ENCODE results near the gene LMO3. TPM values are rescaled to one million over a fixed set of nuclear protein-coding genes. Genes with fewer than 3 reads are reported as not detected.

Gene LMO3
- not detected in 2 replicates for total RNA-seq (2014; rRNA removed; shearing (Covaris generic))

- no peak for DNase-seq (ENCODE audit: low read depth)
Observed at GRCh38 chr12:16606117-16606200, at the start of gene LMO3. LMO3 (minus strand) TSS chr12:16606162; CDS start chr12:16600860, 5,302 bp downstream.

DNA sequence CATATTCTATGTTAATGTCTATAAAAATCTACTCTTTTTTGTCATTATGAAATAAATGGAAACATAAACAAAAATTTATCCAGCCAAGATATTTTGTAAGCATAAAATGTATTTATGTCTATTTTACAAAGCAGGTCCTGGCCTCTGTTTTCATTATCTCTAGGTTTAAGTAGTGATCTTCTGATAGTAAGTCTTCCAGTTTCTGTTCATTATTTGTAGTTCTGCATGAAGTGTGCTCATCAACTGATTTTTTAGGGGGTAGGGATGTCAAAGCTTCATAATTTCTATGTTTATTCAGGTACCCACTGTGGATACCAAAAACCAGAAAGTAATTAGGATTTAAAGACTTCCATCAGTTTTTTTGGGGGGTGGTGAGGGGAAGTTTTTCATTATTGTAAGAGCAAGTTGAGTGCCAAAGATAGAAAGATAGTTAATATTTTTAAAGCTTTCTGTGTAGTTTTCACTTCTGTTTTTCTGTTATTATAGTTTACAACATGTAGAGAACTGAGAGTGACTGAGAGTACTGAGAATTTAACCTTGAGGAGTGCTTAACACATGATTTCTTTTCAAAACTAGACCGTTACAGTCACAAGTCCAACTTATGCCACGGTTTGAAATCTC is 30.6 kb upstream of the LMO3 start:
- no peak for DNase-seq (ENCODE audit: low read depth)

DNA sequence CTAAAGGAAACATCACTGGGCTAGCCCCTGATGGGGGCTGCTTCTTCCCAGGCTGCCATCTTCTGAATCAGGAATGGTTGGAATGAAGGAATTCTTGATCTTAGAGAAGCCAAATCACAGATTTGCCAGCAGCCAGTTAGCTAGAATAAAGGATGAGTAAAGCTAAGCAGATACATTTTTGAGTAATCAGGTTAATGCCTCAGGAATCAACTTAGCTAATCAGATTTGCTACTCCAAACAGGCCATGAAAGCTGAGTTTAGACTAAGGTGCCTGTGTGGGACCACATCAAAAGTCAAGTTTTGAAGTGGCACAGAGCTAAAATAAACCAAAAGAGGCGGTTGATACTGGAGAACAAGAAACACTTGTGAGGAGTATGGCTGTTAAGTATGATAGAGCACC is 28.8 kb upstream of the LMO3 start:
- no peak for DNase-seq (ENCODE audit: low read depth)

GRCh38 chr12:16626991-16627390 is 21.0 kb upstream of the LMO3 start:
- no peak for DNase-seq (ENCODE audit: low read depth)

DNA sequence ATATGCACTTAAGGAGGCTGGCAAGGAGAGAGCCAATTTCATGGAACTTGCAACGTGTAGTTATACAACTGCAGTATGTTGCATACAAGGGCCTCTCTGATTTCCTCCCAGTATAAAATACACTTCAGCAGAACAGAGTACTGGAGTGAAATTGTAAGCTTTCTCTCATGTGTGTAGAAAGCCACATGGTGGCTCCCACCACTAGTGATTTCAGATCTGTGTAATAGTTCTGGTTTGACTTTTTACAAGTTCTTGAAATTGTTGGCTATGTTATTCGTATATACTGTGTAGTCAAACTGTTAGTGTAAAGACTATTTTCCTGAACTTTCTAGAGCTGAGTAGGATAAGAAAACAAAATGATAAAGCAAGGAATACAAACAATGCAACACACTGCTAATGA is 16.4 kb upstream of the LMO3 start:
- no peak for DNase-seq (ENCODE audit: low read depth)

DNA sequence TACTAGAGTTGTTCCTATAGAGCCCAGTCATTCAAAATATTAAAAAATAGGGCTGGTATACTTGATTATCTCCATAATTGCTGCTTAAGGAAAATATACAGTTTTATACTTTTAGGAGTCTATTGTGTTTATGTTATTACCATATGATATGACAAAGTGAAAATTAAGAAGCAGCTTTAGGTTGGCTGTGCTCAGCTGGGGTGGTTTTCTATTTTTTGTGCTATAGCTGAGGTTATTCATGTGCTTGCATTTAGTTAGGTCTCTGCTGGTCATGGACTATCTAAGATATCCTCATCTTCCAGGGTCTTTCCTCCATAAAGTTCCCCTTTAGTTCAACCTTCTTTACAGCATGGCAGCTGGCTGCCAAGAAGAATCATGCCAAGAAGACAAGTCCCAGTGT is 13.6 kb upstream of the LMO3 start:
- no peak for DNase-seq (ENCODE audit: low read depth)

GRCh38 chr12:16618256-16618655 is 12.3 kb upstream of the LMO3 start:
- DNase-seq (ENCODE audit: low read depth) = no peak

- no peak for DNase-seq (ENCODE audit: low read depth)
Observed at GRCh38 chr12:16613199-16613598, 7.2 kb upstream of the LMO3 start.

DNA sequence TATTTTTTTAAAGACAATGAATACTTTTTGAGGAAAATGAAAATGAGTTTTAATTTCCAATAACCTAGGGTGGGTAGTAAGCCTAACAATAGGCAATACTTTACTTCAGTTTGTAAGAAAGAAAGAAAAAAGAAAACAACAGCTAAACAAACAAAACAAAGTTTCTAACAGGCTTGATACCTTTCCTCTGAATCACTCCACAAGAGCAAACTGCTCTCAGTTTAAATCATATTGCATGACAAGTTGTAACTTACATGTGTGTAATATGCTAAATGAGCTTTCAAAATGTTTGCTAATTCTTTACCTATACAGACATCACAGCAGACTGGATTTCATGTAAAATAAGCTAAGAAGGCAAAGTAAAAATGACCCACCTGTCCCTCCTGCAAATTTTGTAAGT is 6.7 kb upstream of the LMO3 start:
- no peak for DNase-seq (ENCODE audit: low read depth)

DNA sequence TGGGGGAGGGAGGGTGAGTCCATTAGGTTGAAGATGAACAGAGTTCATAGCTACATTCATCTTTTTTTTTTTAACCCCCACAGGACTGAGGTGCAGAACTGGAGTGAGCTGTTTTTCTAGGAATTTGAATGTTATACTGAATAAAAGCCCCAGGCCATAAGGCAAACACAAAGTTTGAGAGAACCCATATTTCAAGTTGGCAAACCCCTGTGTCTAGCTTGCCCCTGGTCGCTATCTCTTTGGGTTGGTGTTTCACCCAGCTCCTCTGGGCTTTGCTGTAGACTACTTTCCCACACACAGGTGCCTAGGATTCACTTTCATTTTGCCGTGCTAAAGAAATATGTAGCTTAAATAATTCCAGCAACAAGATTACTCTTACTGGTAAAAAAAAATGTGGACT is 5.2 kb upstream of the LMO3 start:
- no peak for DNase-seq (ENCODE audit: low read depth)

- no peak for DNase-seq (ENCODE audit: low read depth)
Observed at GRCh38 chr12:16610743-16611142, 4.8 kb upstream of the LMO3 start.

GRCh38 chr12:16610001-16610585 is 4.1 kb upstream of the LMO3 start:
- no peak for DNase-seq (ENCODE audit: low read depth)

- no peak for DNase-seq (ENCODE audit: low read depth)
Observed at GRCh38 chr12:16608946-16609539, 3.1 kb upstream of the LMO3 start.

DNA sequence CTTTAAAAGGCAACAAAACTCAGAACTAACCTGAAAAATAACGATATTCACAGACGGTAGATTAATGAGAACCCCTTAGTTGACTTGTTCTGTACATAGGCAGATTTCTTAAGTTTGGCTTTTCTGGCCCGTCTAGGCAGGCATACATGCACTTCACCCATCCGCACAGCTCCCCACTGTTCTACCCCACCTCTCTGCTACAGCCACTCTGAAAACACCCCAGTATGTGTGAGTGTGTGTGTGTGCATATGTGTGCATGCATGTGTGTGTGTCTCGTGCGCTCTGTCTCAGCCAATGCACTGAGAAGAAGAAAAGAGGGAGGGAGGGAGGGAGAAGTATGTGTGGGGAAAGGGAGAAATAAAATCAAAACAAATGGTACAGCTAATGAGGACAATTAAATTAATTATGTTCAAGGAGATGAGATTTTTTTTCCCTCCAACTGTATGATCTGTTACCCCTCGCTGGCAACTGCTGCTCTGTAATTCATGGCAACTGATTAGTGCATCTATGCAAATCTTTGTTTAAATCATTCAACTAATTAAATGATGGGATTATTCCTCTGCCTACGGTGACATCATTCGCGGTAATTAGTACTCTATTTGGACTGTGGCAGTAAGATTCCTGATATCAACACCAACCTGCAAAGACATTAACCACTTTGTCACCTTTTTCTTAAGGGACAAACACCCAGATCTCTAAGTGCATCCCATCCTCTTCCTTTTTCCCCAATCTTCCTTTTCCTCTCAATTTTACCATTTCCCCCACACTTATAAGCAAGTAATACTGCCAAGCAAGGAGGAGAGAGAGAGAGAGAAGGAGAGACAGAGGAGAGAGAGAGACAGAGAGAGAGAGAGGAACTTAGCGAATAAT is 2.2 kb upstream of the LMO3 start:
- DNase-seq (ENCODE audit: low read depth) = no peak

DNA sequence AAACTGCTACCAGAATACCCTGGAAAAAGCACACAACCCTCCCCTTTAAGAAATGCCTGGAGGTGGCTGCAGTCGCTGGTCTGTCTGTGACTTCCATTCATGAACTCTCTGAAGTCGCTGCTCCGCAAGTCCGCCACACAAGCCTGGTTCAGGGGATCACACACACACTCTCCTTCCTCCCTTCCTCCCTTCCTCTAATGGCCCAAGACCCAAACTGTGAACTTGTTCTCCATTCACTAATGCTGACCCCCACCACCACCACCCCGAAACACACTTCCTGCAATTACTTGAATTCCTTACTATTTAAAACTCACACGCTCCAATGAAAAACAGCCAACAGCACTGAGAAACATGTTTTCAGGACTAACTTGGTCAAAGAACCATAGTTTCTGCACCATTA is 1.0 kb upstream of the LMO3 start:
- DNase-seq (ENCODE audit: low read depth) = no peak

- no peak for DNase-seq (ENCODE audit: low read depth)
Observed at GRCh38 chr12:16606201-16606849, 363 bp upstream of the LMO3 start.

DNA sequence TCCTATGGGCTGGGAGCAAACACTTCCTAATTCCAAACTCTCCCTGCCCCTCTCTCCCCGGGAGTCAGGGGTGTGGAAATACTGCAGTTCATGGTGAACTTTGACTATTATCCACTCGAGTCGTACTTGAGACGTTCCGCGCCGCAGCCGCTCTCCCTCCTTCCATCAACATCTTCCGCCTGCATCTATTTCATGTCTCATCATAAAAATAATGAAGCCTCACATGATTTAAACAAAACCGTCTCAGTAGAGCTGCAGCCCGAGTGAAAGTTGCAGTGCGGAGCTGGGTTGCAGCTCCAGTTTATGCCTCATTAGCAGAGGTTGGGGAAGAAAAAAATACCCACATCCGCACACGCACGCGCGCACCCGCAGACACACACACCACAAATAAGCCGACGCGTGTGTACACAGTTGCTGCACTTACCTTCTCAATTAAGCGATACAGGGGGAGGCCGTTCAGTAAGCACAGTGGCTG is 283 bp downstream of the LMO3 start:
- no peak for DNase-seq (ENCODE audit: low read depth)

DNA sequence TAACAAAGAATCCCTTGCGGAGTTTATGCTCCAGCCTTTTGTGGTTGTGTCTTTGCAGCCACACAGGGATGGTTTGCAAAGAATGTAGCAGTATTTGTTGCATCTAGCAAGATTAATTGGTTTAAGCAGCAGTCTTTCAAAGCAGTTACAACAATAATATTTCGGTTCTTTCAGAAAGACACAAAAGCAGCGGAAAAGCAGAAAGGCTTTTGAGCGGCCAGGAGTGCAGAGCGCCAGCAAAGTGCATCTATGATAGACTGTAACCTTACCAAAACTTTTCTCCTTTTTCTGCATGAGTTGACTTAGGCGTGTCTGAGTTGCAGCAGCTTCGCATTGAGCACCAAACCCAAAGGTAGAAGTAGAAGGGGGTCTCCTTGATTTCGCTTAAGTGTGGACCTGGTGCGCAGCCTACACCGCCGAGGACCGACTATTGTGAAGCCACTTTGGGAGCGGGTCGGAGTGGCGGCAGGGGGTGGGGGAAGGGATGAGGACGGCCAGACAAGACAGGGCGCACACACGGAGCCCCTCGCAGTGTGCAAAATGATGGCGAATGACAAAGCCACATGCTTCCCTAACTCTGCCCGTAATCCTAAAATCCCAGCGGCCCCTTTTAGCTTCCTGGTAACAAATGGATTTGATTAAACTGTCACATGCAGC is 1.2 kb downstream of the LMO3 start:
- DNase-seq (ENCODE audit: low read depth) = no peak

- no peak for DNase-seq (ENCODE audit: low read depth)
Observed at GRCh38 chr12:16603916-16604575, 1.9 kb downstream of the LMO3 start.

GRCh38 chr12:16603260-16603915 is 2.6 kb downstream of the LMO3 start:
- no peak for DNase-seq (ENCODE audit: low read depth)

GRCh38 chr12:16602412-16602811 is 3.5 kb downstream of the LMO3 start:
- no peak for DNase-seq (ENCODE audit: low read depth)
